H1 (cell line): Measurements from ENCODE around the gene HTR4. TPM values are rescaled to one million over a fixed set of nuclear protein-coding genes. Genes with fewer than 3 reads are reported as not detected.

Experiments used
- CREB1 ChIP-seq: IDR thresholded peaks from 2 replicates; pipeline ENCODE4 v1.6.1; 2012; ENCODE audit warnings: inconsistent platforms
- EP300 ChIP-seq, 2 experiments: IDR thresholded peaks; 1 replicate in 1 of 2; 2 replicates in 1 of 2; pipeline ENCODE4 v1.6.1; 2011 to 2012; ENCODE audit warnings: low read depth in 2 of 2, low read length in 2 of 2, mild to moderate bottlenecking in 2 of 2, borderline replicate concordance in 1 of 2, inconsistent platforms in 1 of 2, moderate library complexity in 1 of 2
- JUN ChIP-seq: IDR thresholded peaks from 2 replicates; pipeline ENCODE4 v1.6.1; 2011; ENCODE audit warnings: low read depth, mild to moderate bottlenecking, improper control_type of control experiment, low read length
- POU5F1 ChIP-seq: IDR thresholded peaks from 2 replicates; pipeline ENCODE4 v1.6.1; 2011; ENCODE audit warnings: low read depth, mild to moderate bottlenecking, low read length, moderate library complexity
- polyA plus RNA-seq, 7 experiments: library from polyadenylated mRNA; depleted of rRNA in 3 of 7; stranded (reverse) in 5 of 7; unstranded in 2 of 7; fragments of >200 nt in 5 of 7; fragments of 200-250 nt in 2 of 7; gene quantifications; 1 replicate in 5 of 7; 2 replicates in 1 of 7; 4 replicates in 1 of 7; pipeline versions ENCODE4 v1.2.1 to v1.2.3, GENCODE V29; 2011 to 2013; ENCODE audit warnings: missing spikeins in 2 of 7, mixed read lengths in 2 of 7
- total RNA-seq: library from RNA; stranded (reverse); fragmentation: NEBNext Ultra II Directional; extraction: Animal tissue kit (Norgen Biotek cat#: 25700); gene quantifications from 2 replicates; pipeline ENCODE4 v1.2.1, GENCODE V29; 2021
- TF ChIP-seq, protein P1 (sequence below), 3 experiments: IDR thresholded peaks; 1 replicate in 2 of 3; 2 replicates in 1 of 3; pipeline versions ENCODE4 v1.5.1 to v1.6.1; 2011; ENCODE audit warnings: low read length in 3 of 3, mild to moderate bottlenecking in 3 of 3, inconsistent platforms in 2 of 3, low read depth in 1 of 3, moderate library complexity in 1 of 3; ENCODE audit not compliant: insufficient read depth in 1 of 3; ENCODE audit errors: control extremely low read depth in 1 of 3

The HTR4 gene
- total and polyA plus RNA-seq, 2 of the 8 experiments (the other 6 are each of a cell fraction or from before 2014, with no cell fraction given), result not detected

DNA sequence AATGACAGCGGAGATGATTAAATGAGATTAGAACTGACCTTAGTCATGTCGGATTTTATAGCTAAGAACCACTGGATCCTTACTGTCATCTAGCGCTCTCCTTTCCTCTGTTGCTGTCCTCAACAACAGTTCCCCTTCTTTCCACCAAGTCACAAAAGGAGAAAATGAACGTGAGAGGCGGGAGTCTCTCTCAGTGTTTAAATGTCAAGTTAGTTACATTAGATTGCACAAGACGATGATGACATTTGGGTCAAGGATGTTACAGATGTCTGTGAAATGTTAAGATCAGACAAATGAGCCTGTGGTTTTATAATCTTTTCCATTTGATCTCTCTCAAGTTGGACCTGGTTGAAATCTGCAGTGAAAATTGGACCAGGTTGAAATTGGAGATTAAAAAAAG, 217.1 kb downstream of the HTR4 start (continued):
- TF ChIP-seq JUN (no peak), EP300 (IDR thresholded peaks at IDR 0.05; ENCODE audit: borderline replicate concordance in 1 of 2, low read depth in 2 of 2, low read length in 2 of 2) (no peak), POU5F1 (no peak), CREB1 (no peak)
- TF ChIP-seq, protein P1, sequence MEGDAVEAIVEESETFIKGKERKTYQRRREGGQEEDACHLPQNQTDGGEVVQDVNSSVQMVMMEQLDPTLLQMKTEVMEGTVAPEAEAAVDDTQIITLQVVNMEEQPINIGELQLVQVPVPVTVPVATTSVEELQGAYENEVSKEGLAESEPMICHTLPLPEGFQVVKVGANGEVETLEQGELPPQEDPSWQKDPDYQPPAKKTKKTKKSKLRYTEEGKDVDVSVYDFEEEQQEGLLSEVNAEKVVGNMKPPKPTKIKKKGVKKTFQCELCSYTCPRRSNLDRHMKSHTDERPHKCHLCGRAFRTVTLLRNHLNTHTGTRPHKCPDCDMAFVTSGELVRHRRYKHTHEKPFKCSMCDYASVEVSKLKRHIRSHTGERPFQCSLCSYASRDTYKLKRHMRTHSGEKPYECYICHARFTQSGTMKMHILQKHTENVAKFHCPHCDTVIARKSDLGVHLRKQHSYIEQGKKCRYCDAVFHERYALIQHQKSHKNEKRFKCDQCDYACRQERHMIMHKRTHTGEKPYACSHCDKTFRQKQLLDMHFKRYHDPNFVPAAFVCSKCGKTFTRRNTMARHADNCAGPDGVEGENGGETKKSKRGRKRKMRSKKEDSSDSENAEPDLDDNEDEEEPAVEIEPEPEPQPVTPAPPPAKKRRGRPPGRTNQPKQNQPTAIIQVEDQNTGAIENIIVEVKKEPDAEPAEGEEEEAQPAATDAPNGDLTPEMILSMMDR (IDR thresholded peaks at IDR 0.05; ENCODE audit: control extremely low read depth in 1 of 3, insufficient read depth in 1 of 3, low read depth in 1 of 3, low read length in 3 of 3), result no peak
